ENCODE results near the gene BEST4.

BEST4 gene

DNA sequence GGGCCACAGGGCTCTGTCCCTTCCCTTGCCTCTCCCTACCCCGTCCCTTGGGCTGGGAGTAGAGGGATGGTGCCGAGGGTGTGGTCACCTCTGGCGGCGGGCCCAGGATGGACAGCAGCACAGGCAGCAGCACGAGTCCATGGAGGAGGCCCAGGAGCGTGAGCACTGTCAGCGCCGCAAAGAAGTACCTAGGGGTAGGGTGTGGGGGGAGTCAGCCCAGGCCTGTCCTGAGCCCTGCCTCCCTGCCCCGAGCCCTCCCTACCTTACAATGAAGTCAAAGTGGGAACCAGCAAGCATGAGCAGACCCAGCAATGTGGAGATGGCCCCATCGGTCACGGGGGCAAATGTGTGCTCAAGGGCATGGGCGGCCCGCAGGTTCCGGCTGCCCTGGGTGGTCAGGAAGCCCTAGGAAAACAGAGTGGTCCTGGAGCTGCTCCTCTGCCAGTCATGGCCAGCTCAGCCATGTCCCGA is 35.0 kb upstream of the BEST4 start:
- no peak for DNase-seq (ENCODE audit: low spot score)
- TF ChIP-seq, protein P1, sequence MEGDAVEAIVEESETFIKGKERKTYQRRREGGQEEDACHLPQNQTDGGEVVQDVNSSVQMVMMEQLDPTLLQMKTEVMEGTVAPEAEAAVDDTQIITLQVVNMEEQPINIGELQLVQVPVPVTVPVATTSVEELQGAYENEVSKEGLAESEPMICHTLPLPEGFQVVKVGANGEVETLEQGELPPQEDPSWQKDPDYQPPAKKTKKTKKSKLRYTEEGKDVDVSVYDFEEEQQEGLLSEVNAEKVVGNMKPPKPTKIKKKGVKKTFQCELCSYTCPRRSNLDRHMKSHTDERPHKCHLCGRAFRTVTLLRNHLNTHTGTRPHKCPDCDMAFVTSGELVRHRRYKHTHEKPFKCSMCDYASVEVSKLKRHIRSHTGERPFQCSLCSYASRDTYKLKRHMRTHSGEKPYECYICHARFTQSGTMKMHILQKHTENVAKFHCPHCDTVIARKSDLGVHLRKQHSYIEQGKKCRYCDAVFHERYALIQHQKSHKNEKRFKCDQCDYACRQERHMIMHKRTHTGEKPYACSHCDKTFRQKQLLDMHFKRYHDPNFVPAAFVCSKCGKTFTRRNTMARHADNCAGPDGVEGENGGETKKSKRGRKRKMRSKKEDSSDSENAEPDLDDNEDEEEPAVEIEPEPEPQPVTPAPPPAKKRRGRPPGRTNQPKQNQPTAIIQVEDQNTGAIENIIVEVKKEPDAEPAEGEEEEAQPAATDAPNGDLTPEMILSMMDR (IDR thresholded peaks at IDR 0.05) = no peak
- Histone ChIP-seq H3K4me3 (no peak overlapping the region), H3K27ac (peak overlapping the region in 1 of 2 donors; percentile 16)

DNA sequence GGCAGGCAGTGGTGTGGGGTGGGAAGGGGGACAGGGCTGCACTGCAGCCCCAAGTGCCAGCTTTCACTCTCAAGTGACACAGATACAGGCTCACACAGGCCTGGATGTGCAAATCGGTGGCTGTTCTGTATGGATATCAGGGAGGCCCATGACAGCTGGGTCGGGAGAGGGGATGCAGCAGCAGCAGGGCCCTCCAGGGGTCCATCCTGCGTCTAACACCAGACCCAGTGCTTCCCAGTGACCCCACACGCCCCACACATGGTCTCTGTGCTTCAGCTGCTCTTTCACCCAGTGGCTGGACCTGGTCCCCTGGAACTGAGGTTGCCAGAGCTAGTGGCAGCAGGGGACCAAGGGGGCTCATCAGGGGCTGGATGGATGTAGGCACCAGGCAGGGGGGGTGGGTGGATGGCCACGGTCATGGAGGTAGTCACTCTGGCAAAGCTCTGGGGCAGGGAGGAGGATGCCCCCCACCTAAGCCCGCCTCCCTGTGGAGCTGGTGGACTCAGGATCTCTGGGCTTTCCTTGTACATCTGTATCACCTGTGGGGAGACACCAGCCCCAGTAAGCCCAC is 34.2 kb upstream of the BEST4 start:
- TF ChIP-seq, protein P1 (IDR thresholded peaks at IDR 0.05) = no peak
- Histone ChIP-seq H3K27ac (no peak overlapping the region), H3K4me3 (no peak overlapping the region)
- no peak for DNase-seq (ENCODE audit: low spot score)

DNA sequence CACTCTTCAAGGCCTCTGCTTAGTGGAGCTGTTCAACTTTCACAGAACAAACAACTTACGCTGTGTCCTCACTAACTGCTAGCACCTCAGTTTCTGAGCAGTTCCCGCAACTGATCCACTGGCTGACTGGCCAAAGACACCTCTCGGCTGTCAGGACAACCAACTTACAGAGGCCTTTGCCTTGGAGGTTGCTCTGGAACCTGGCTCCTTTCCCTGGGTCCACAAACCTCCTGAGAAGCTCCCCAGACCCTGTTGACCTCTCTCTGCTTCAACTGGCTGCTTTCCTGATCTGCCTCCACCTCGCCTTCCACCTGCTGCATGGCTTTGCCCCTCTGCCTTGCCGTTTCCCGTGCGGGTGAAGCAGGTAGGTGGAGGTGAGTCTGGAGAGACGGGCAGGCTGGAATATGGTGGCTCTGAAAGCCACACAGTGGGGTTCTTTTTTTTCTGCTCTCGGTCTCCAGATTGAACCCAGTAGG is 33.3 kb upstream of the BEST4 start:
- Histone ChIP-seq H3K27ac (peak overlapping the region in 1 of 2 donors; percentile 98), H3K4me3 (peak overlapping the region; percentile 85)
- TF ChIP-seq, protein P1 (IDR thresholded peaks at IDR 0.05) = no peak
- DNase-seq (ENCODE audit: low spot score) = no peak

DNA sequence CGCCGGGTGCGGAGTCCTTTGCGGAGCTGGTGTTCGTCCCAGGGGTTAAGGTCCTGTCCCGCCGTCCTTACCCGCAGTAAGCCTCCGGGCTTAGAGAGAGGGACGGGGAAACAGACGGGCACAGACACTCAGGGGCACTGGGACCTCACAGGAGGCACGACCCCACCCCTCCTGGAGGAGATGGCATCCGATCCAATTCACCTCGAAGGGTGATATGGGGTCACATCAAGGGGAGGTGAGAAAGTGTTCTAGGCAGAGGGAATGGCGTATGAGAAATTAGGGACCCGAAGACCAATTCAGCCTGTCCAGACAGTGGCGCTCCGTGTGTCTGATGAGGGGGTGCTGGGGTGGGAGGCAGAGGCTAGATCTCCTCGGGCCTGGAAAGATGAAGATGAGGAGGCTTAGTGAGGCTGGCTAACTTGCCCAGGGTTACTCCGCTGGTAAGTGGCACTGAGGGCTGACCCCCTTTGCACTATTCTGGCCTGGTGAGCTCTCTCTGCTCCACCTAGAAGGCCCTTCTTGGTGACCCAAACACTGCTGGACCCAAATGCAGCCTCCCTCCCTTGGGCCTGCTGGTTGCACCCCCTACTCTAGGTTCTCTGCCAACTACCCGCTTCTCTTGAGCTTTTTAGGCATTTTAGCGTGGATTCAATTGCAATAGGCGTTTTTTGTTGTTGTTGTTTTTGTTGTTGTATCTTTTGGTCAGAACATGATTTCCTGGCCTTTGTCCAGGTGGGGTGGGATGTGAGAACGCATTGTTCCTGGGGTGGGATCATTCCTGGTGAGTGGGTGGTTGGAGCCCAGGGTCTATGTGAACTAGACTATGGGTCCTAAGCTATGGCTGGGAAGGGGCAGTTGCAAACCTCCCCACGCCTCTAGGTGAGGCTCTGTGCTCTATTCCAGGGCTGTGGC is 32.6 kb upstream of the BEST4 start:
- TF ChIP-seq, protein P1 (IDR thresholded peaks at IDR 0.05) = no peak
- no peak for DNase-seq (ENCODE audit: low spot score)
- peak overlapping the region; percentile 91 to 98 for H3K27ac ChIP-seq
- peak overlapping the region; percentile 85 for H3K4me3 ChIP-seq

DNA sequence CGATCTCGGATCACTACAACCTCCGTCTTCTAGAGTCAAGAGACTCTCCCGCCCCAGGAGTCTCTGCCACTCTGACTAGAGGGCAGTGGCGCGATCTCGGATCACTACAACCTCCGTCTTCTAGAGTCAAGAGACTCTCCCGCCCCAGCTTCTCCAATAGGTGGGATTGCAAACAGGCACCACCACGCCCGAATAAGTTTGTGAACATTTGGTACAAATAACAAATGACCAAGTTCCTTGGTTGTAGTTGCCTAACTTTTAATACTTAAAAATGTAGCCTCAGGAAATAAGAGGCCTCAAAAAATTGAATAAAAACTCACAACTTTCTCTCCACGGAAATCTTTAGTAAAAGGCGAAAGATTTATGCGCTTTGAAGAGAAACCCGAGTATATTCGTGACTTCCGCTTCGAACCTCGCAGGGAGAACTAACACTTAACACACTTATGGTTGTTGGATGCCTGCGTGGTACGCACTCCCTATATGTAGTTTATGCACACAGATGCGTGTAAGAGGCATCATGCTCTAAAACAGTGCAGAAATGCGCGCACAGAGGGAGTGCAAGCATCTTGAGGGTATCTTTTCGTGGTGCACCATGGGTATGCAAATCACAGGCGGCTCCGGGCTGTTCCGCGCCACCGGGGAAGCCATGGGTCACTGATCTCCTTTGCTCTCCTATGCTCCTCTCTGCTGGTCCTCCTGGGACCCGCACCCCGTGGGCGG is 31.8 kb upstream of the BEST4 start:
- TF ChIP-seq, protein P1 (IDR thresholded peaks at IDR 0.05) = no peak
- DNase-seq (ENCODE audit: low spot score) = peak; percentile 89
- Histone ChIP-seq H3K4me3 (peak overlapping the region; percentile 85), H3K27ac (peak overlapping the region; percentile 91 to 98)

DNA sequence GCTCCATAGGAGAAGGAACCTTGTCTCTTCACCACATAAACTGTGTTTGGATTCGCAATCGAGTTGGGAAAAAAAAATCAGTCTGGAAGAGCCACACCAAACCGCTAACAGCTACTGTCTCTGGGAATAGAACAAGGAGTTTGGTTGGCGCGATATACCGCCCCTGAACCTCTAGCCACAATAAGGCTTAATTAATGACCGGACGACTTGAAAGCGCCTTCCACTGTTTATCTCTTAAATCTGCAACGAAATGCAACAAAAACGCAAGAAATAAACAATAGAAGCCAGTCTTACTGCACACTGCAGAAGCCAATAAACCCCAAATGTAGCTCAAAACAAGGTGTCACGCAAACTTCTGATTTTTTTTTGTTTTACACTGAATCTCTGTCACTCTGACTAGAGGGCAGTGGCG is 31.2 kb upstream of the BEST4 start:
- DNase-seq (ENCODE audit: low spot score) = no peak
- TF ChIP-seq, protein P1 (IDR thresholded peaks at IDR 0.05) = no peak
- Histone ChIP-seq H3K4me3 (peak overlapping the region; percentile 85), H3K27ac (peak overlapping the region; percentile 91 to 98)
